HFFc6 (cell line): ENCODE results near the gene TSPAN18. TPM values are rescaled to one million over a fixed set of nuclear protein-coding genes. Genes with fewer than 3 reads are reported as not detected.

ENCODE experiments used
- DNase-seq: peaks from one replicate; pipeline ENCODE4 v3.0.0-alpha.2; 2018
- H3K27ac Mint-ChIP-seq: 2 replicates; pipeline ENCODE4 v1.8.0; 2020; ENCODE audit warnings: mild to moderate bottlenecking, mixed read lengths
- H3K27me3 Mint-ChIP-seq: 2 replicates; pipeline ENCODE4 v1.8.0; 2021; ENCODE audit warnings: mild to moderate bottlenecking, moderate library complexity, mixed read lengths; ENCODE audit not compliant: insufficient read depth
- H3K36me3 Mint-ChIP-seq: 2 replicates; pipeline ENCODE4 v1.8.0; 2021; ENCODE audit warnings: low read depth, mixed read lengths
- H3K4me1 Mint-ChIP-seq: 2 replicates; pipeline ENCODE4 v1.8.0; 2020; ENCODE audit warnings: low read depth, mixed read lengths
- H3K4me3 Mint-ChIP-seq: 2 replicates; pipeline ENCODE4 v1.8.0; 2020; ENCODE audit warnings: mild to moderate bottlenecking, moderate library complexity, mixed read lengths
- H3K9me3 Mint-ChIP-seq: 2 replicates; pipeline ENCODE4 v1.8.0; 2020; ENCODE audit warnings: mild to moderate bottlenecking, mixed read lengths
- CTCF ChIP-seq: fragments of 200-600 bp; sonication (generic); IDR thresholded peaks from 2 replicates; pipeline ENCODE4 v1.5.0; 2021; ENCODE audit warnings: antibody characterized with exemption, mild to moderate bottlenecking
- total RNA-seq, 6 experiments: library from RNA; stranded (reverse); fragmentation: NEBNext Ultra II Directional; extraction: Animal tissue kit (Norgen Biotek cat#: 25700); gene quantifications; 2 replicates in 1 of 6; 3 replicates in 5 of 6; pipeline ENCODE4 v1.2.3, GENCODE V29; 2021

Gene TSPAN18
- total RNA-seq, 6 experiments from 2014 or later = 0.09 TPM; not detected in 5

GRCh38 chr11:44748606-44749005 lies 21.8 kb downstream of the TSPAN18 start:
- Mint-ChIP-seq H3K9me3 (no peaks in the 10 kb centered on the region), H3K4me3 (no peak overlapping the region), H3K4me1 (peaks cover 9% of the 10 kb centered on the region), H3K27ac (no peak overlapping the region), H3K27me3 (peaks cover 33% of the 10 kb centered on the region), H3K36me3 (no peaks in the 10 kb centered on the region)
- no peak for DNase-seq
- TF ChIP-seq CTCF = no peak

GRCh38 chr11:44749189-44749588 lies 22.4 kb downstream of the TSPAN18 start:
- H3K4me3 Mint-ChIP-seq = no peak overlapping the region
- DNase-seq = no peak
- no peaks in the 10 kb centered on the region for H3K9me3 Mint-ChIP-seq
- H3K27ac Mint-ChIP-seq = no peak overlapping the region
- no peaks in the 10 kb centered on the region for H3K36me3 Mint-ChIP-seq
- no peak for TF ChIP-seq CTCF
- peaks cover 9% of the 10 kb centered on the region for H3K4me1 Mint-ChIP-seq
- peaks cover 30% of the 10 kb centered on the region for H3K27me3 Mint-ChIP-seq

GRCh38 chr11:44750551-44751465 lies 24.0 kb downstream of the TSPAN18 start:
- Mint-ChIP-seq H3K4me1 (peaks cover 9% of the 10 kb centered on the region), H3K27me3 (peaks cover 36% of the 10 kb centered on the region), H3K4me3 (no peak overlapping the region), H3K9me3 (no peaks in the 10 kb centered on the region), H3K27ac (no peak overlapping the region), H3K36me3 (no peaks in the 10 kb centered on the region)
- TF ChIP-seq CTCF = no peak
- DNase-seq = no peak

GRCh38 chr11:44752300-44752699 lies 25.5 kb downstream of the TSPAN18 start:
- H3K36me3 Mint-ChIP-seq = no peaks in the 10 kb centered on the region
- no peak for DNase-seq
- peaks cover 6% of the 10 kb centered on the region for H3K4me1 Mint-ChIP-seq
- peaks cover 38% of the 10 kb centered on the region for H3K27me3 Mint-ChIP-seq
- H3K27ac Mint-ChIP-seq = no peak overlapping the region
- H3K4me3 Mint-ChIP-seq = no peak overlapping the region
- TF ChIP-seq CTCF = no peak
- no peaks in the 10 kb centered on the region for H3K9me3 Mint-ChIP-seq

- no peak for TF ChIP-seq CTCF
- Mint-ChIP-seq H3K4me1 (peaks cover 2% of the 10 kb centered on the region), H3K4me3 (no peak overlapping the region), H3K36me3 (no peaks in the 10 kb centered on the region), H3K27me3 (peaks cover 37% of the 10 kb centered on the region), H3K27ac (no peak overlapping the region), H3K9me3 (peaks cover 3% of the 10 kb centered on the region; the same call in 1 of the 2 replicates)
- no peak for DNase-seq
These were observed 26.0 kb downstream of the TSPAN18 start for GRCh38 chr11:44752713-44753112.
